Uterus (tissue), 4 donors: ENCODE results near the gene SPR. TPM values are rescaled to one million over a fixed set of nuclear protein-coding genes. Genes with fewer than 3 reads are reported as not detected.

Experiments
- DNase-seq, 2 donors: peaks; one replicate each; pipeline ENCODE4 v3.0.0-alpha.2; 2019 to 2020
- H3K27ac ChIP-seq, 2 donors: fragments of 200-600 bp; sonication (generic); 1 replicate in 1 of 2; 2 replicates in 1 of 2; pipeline ENCODE4 v1.5.1; 2016 to 2018
- H3K27me3 ChIP-seq, 2 donors: fragments of 200-600 bp; sonication (generic); one replicate each; pipeline ENCODE4 v1.5.1; 2018 to 2019; ENCODE audit warnings: control low read depth in 1 of 2
- H3K36me3 ChIP-seq, 2 donors: fragments of 200-600 bp; sonication (generic); one replicate each; pipeline ENCODE4 v1.5.1; 2019; ENCODE audit warnings: control low read depth in 1 of 2
- H3K4me1 ChIP-seq, 2 donors: fragments of 200-600 bp; sonication (generic); one replicate each; pipeline ENCODE4 v1.5.1; 2018 to 2019; ENCODE audit warnings: control low read depth in 1 of 2
- H3K4me3 ChIP-seq, 2 donors: fragments of 200-600 bp; sonication (generic); 1 replicate in 1 of 2; 2 replicates in 1 of 2; pipeline ENCODE4 v1.5.1; 2018 to 2019; ENCODE audit warnings: mild to moderate bottlenecking in 1 of 2
- H3K9me3 ChIP-seq, 2 donors: fragments of 200-600 bp; sonication (generic); one replicate each; pipeline ENCODE4 v1.5.1; 2019; ENCODE audit warnings: control low read depth in 1 of 2
- CTCF ChIP-seq, 4 experiments: fragments of 200-600 bp in 2 of 4; fragments of 450-650 bp in 2 of 4; sonication (generic) in 2 of 4; IDR thresholded peaks; one replicate each; pipeline ENCODE4 v1.5.1; 2016 to 2019; ENCODE audit warnings: antibody characterized with exemption in 4 of 4, mild to moderate bottlenecking in 2 of 4, moderate library complexity in 1 of 4
- POLR2A ChIP-seq, 2 donors: fragments of 450-650 bp; IDR thresholded peaks; one replicate each; pipeline ENCODE4 v1.6.1; 2016; ENCODE audit warnings: antibody characterized with exemption in 2 of 2, mild to moderate bottlenecking in 1 of 2, moderate library complexity in 1 of 2
- intact Hi-C: fragments of 100-400 bp; cut with DNase I; formaldehyde crosslinking; loops from one replicate; pipeline ENCODE4 v1.15.1; 2023; ENCODE audit warnings: low total_unique reads
- total RNA-seq, 4 donors: library from RNA; depleted of rRNA in 3 of 4; stranded (reverse); fragments of >200 nt in 3 of 4; gene quantifications; one replicate each; pipeline versions ENCODE4 v1.1.0 to v1.2.4, GENCODE V29; 2014 to 2023
- donor health status: DM: yes; HTN: yes; CAD: no.

SPR gene
- total RNA-seq, 4 donors from 2014 or later = 4.5 to 33.8 (median 18.8) TPM

DNA sequence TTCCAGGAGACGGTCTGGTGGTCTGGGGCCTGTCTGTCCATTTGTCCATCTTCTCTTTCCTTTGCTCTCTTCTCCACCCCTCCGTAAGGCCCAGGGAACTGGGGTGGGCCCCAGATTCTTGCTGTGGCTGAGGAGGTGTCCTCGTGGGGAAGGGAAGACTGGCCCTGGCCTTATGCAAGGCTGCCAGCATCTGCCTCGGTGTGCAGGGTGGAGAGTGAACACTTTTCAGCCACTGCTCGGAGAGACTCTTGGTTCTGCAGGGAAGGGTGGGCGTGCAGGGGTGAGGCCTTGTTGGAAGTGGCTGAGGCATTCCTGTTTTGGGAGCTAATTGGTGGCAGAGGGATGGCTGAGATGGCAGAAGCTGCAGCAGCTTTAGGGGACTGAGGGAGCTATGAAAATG, 53.2 kb downstream of the SPR start:
- Histone ChIP-seq H3K27ac (no peak overlapping the region), H3K27me3 (no peaks in the 10 kb centered on the region), H3K4me3 (no peak overlapping the region), H3K9me3 (no peaks in the 10 kb centered on the region), H3K36me3 (no peaks in the 10 kb centered on the region), H3K4me1 (peaks cover 0 to 9% of the 10 kb centered on the region in 2 donors)
- TF ChIP-seq CTCF (IDR thresholded peaks at IDR 0.05) (no peak), POLR2A (IDR thresholded peaks at IDR 0.05) (no peak)
- intact Hi-C loops = no loop called here
- no peak for DNase-seq

GRCh38 chr2:72940786-72941185, 53.6 kb downstream of the SPR start:
- Histone ChIP-seq H3K4me1 (peaks cover 0 to 9% of the 10 kb centered on the region in 2 donors), H3K27me3 (no peaks in the 10 kb centered on the region), H3K36me3 (no peaks in the 10 kb centered on the region), H3K4me3 (no peak overlapping the region), H3K9me3 (no peaks in the 10 kb centered on the region), H3K27ac (no peak overlapping the region)
- no peak for TF ChIP-seq CTCF (IDR thresholded peaks at IDR 0.05)
- intact Hi-C loops = no loop called here
- DNase-seq = no peak

Other genes starting within 250 kb of the SPR start
- gene EXOC6B, start 61.4 kb upstream of the SPR start, total RNA-seq = 100 to 1,000 TPM in 1 of 4 donors, 10 to 100 TPM in 3; 14.1 to 107 (median 38.5) TPM
- gene EMX1, start 30.1 kb downstream of the SPR start, total RNA-seq = under 1 TPM in 1 of 4 donors, not detected in 3; 0.21 TPM
- gene SFXN5, start 184.3 kb downstream of the SPR start, total RNA-seq = 10 to 100 TPM in 2 of 4 donors, 1 to 10 TPM in 2; 2.1 to 16.0 (median 10.6) TPM
- gene RAB11FIP5, start 225.5 kb downstream of the SPR start, total RNA-seq = 10 to 100 TPM; 22.4 to 45.7 (median 31.7) TPM